Measurements from ENCODE around the gene ARPC1A.
"Not testable (repeated sequence)": the region's sequence is repeated elsewhere in the genome, so short reads cannot be mapped to it uniquely, and the experiment has no call there.

Gene ARPC1A

GRCh38 chr7:99325592-99326407, at the start of gene ARPC1A:
Gene ARPC1A (plus strand): TSS chr7:99325898. CDS start chr7:99333354, 7,456 bp downstream.
- DNase-seq (ENCODE audit: insufficient read length, low spot score) (peak; percentile 91), FAIRE-seq (peak; percentile 78)

- FAIRE-seq (no peak), DNase-seq (ENCODE audit: insufficient read length, low spot score) (no peak)
These were observed 47.5 kb upstream of the ARPC1A start for GRCh38 chr7:99278180-99278579.

GRCh38 chr7:99284165-99284564, 41.5 kb upstream of the ARPC1A start:
- not testable (repeated sequence) for FAIRE-seq

DNA sequence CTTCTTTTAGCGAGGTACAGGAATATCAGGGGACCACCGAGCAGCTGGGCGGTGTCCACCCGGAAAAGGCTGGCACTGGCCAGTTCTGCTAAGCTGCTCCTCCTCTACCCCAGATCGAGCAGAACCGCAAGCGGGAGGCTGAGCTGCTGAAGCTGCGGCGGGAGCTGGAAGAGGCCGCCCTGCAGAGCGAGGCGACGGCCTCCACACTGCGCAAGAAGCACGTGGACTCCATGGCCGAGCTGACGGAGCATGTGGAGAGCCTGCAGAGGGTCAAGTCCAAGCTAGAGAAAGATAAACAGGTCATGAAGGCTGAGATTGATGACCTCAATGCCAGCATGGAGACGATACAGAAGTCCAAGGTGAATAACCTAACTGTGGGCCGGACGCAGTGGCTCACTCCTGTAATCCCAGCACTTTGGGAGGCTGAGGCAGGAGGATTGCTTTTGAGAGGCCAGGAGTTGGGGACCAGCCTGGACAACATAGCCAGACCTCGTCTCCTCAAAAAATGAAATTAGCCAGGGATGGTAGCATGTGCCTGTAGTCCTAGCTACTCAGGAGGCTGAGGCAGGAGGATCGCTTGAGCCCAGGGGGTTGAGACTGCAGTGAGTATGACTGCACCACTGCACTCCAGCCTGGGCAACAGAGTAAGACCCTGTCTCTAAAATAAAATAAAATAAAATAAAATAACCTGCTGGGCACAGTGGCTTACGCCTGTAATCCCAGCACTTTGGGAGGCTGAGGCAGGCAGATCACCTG, 37.7 kb upstream of the ARPC1A start:
- DNase-seq (ENCODE audit: insufficient read length, low spot score): no peak

More at GRCh38 chr7:99284165-99284564, 41.5 kb upstream of the ARPC1A start:
- DNase-seq (ENCODE audit: insufficient read length, low spot score): not testable (repeated sequence)

GRCh38 chr7:99289185-99289584, 36.5 kb upstream of the ARPC1A start:
- FAIRE-seq (no peak), DNase-seq (ENCODE audit: insufficient read length, low spot score) (no peak)

More for the DNA sequence above, 37.7 kb upstream of the ARPC1A start:
- FAIRE-seq: no peak

DNA sequence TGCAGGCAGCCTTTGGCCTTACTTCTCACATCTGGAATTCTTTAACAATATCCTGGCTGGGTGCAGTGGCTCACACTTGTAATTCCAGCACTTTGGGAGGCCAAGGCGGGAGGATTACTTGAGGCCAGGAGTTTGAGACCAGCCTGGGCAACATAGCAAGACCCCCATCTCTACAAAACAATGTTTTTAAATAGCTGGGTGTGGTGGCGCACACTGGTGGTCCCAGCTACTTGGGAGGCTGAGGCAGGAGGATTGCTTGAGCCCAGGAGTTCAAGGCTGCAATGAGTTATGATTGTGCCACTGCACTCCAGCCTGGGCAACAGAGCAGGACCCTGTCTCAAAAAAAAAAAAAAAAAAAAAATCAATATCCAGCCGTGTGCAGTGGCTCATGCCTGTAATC, 35.5 kb upstream of the ARPC1A start:
- DNase-seq (ENCODE audit: insufficient read length, low spot score); FAIRE-seq: not testable (repeated sequence)

DNA sequence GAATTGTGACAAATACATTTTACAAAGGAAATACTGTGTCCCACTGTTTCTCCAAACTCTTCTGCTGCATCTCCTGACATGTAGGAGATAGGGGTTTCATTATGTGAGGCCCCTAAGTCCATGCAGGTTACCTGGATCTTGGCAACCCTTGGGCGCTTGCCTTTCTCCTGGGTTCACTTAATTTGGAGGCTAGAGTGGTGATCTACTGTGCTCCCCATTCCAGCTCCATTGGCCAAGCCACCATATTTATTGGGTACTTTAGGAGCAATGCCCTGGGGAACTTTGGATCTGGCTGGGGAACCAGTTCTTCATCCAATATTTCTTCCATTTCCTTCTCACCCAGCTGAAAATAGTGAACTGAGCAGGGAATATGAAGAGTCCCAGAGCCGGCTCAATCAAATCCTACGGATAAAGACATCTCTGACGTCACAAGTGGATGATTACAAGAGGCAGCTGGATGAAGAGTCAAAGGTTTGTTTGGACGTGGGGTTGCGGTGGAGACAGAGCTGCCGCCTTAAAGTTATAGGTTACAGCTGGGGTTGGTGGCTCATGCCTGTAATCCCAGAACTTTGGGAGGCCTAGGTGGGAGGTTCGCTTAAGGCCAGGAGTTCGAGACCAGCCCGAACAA, 34.6 kb upstream of the ARPC1A start:
- no peak for DNase-seq (ENCODE audit: insufficient read length, low spot score)
- no peak for FAIRE-seq

GRCh38 chr7:99292127-99292526, 33.6 kb upstream of the ARPC1A start:
- DNase-seq (ENCODE audit: insufficient read length, low spot score) (no peak), FAIRE-seq (no peak)

GRCh38 chr7:99293167-99293566, 32.5 kb upstream of the ARPC1A start:
- DNase-seq (ENCODE audit: insufficient read length, low spot score): no peak
- FAIRE-seq: no peak

DNA sequence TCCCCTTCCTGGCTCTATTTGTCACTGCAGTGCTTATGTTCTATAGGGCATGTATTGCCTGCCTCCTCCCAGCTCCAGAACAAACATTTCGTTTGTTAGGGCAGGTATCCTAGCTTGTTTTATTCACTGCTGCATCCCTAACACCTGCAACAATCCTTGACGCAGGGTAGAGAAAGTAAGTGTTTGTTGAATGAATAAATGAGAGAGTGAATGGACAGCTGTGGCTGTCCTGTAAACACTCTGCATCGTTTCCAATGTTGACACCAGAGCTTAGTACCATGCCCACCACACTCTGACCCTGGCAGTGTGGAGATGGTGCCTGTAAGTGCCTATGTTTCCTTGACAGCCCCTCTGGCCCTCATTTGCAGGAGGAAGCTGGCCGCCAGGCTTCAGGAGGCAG, 32.0 kb upstream of the ARPC1A start:
- FAIRE-seq: no peak

DNA sequence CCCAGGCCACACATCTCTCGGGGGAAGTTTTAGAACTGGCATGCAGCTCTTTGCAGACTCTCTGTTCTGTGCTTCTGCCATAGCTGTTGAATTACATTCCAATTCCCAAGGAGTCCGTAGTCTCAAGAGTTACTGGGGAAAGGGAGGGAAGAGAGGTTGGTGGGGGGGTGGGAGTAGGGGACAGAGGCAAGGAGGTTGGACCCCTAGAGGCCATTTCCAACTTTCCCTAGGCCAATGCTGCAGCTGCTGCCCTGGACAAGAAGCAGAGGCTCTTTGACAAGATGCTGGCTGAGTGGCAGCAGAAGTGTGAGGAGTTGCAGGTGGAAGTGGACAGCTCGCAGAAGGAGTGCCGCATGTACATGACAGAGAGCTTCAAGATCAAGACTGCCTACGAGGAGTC, 29.2 kb upstream of the ARPC1A start:
- no peak for DNase-seq (ENCODE audit: insufficient read length, low spot score)

More for the DNA sequence above, 32.0 kb upstream of the ARPC1A start:
- no peak for DNase-seq (ENCODE audit: insufficient read length, low spot score)

GRCh38 chr7:99301496-99301895, 24.2 kb upstream of the ARPC1A start:
- no peak for DNase-seq (ENCODE audit: insufficient read length, low spot score)
- no peak for FAIRE-seq

More for the DNA sequence above, 29.2 kb upstream of the ARPC1A start:
- FAIRE-seq: no peak

- DNase-seq (ENCODE audit: insufficient read length, low spot score) (no peak), FAIRE-seq (no peak)
These were observed 20.0 kb upstream of the ARPC1A start for GRCh38 chr7:99305473-99306260.

- no peak for DNase-seq (ENCODE audit: insufficient read length, low spot score)
- no peak for FAIRE-seq
These were observed 17.1 kb upstream of the ARPC1A start for GRCh38 chr7:99308461-99309074.

GRCh38 chr7:99309111-99309510, 16.6 kb upstream of the ARPC1A start:
- no peak for FAIRE-seq

GRCh38 chr7:99310004-99310403, 15.7 kb upstream of the ARPC1A start:
- FAIRE-seq: no peak

More at GRCh38 chr7:99309111-99309510, 16.6 kb upstream of the ARPC1A start:
- DNase-seq (ENCODE audit: insufficient read length, low spot score): no peak

GRCh38 chr7:99311702-99312101, 14.0 kb upstream of the ARPC1A start:
- DNase-seq (ENCODE audit: insufficient read length, low spot score) (no peak), FAIRE-seq (no peak)

More at GRCh38 chr7:99310004-99310403, 15.7 kb upstream of the ARPC1A start:
- DNase-seq (ENCODE audit: insufficient read length, low spot score): no peak

DNA sequence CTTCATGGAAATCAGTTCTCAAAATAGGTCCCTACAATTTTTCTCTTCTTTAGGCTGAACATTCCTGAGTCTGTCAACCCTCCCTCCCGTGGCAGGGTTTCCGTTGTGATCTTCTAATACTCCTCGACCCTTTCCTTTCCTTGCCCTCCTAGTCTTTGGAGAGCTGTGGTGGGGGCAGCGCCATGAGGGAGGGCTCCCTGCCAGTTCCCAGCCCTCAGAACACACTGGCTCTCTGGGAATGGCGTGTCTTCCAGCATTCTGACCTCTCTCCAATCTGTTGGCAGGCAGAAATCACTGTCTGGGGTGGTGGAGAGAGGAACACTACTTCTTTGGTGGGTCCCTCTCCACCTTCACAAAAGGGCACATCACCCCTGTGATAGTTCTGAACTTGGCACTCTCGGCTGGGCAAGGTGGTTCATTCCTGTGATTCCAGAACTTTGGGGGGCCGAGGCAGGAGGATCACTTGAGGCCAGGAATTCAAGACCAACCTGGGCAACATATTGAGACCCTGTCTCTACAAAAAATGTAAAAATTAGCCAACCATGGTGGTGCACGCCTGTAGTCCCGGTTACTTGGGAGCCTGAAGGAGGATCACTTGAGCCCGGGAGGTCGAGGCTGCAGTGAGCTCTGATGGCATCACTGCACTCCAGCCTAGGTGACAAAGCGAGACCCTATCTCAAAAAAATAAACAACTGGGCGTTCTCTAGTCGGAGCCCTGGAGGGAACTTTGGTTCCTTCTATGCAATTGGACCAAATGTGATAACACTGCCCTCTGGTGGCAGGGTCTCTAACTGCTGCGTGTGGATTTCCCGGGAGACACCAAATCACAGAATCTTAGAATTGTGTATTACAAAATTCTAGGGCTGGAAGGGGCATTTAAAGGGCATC, 13.1 kb upstream of the ARPC1A start:
- FAIRE-seq: no peak
- peak; percentile 63 for DNase-seq (ENCODE audit: insufficient read length, low spot score)

GRCh38 chr7:99313204-99313573, 12.5 kb upstream of the ARPC1A start:
- FAIRE-seq (no peak), DNase-seq (ENCODE audit: insufficient read length, low spot score) (no peak)

All from HTR-8/SVneo (cell line).